Heart left ventricle (tissue), 16 donors: Measurements from ENCODE around the gene TNS1. TPM values are rescaled to one million over a fixed set of nuclear protein-coding genes. Genes with fewer than 3 reads are reported as not detected.
A peak's percentile ranks its signal among the peaks of the same experiment; 100 is the strongest.

ENCODE experiments used
- ATAC-seq, 4 donors: fragments of 200-7000 bp; cut with Tn5 transposase; one replicate each; pipeline ENCODE4 v1.9.1; 2020 to 2022; ENCODE audit warnings: moderate library complexity in 4 of 4, mild to moderate bottlenecking in 3 of 4, moderate number of reproducible peaks in 1 of 4
- DNase-seq, 5 donors: peaks; one replicate each; pipeline ENCODE4 v3.0.0-alpha.2; 2020
- H3K27ac ChIP-seq, 12 donors: fragments of 200-600 bp; sonication (generic) in 4 of 12; one replicate each; pipeline versions ENCODE4 v1.5.0 to v1.8.0; 2016 to 2022; ENCODE audit warnings: mild to moderate bottlenecking in 2 of 12
- H3K27me3 ChIP-seq, 9 donors: fragments of 200-600 bp; sonication (generic) in 2 of 9; one replicate each; pipeline versions ENCODE4 v1.5.1 to v1.8.0; 2016 to 2022; ENCODE audit warnings: mild to moderate bottlenecking in 3 of 9
- H3K36me3 ChIP-seq, 9 donors: fragments of 200-600 bp; sonication (generic) in 2 of 9; one replicate each; pipeline versions ENCODE4 v1.5.0 to v1.8.0; 2018 to 2022; ENCODE audit warnings: mild to moderate bottlenecking in 2 of 9
- H3K4me1 ChIP-seq, 12 donors: fragments of 200-600 bp; sonication (generic) in 4 of 12; one replicate each; pipeline versions ENCODE4 v1.5.0 to v1.8.0; 2016 to 2022; ENCODE audit warnings: mild to moderate bottlenecking in 3 of 12
- H3K4me3 ChIP-seq, 12 donors: fragments of 200-600 bp; sonication (generic) in 4 of 12; one replicate each; pipeline versions ENCODE4 v1.5.0 to v1.8.0; 2017 to 2022; ENCODE audit warnings: mild to moderate bottlenecking in 9 of 12, moderate library complexity in 4 of 12
- H3K9me3 ChIP-seq, 12 donors: fragments of 200-600 bp; sonication (generic) in 4 of 12; one replicate each; pipeline versions ENCODE4 v1.5.0 to v1.8.0; 2016 to 2022; ENCODE audit warnings: mild to moderate bottlenecking in 1 of 12
- CTCF ChIP-seq, 12 donors: fragments of 200-600 bp; sonication (generic) in 4 of 12; IDR thresholded peaks; one replicate each; pipeline versions ENCODE4 v1.5.0 to v1.8.0; 2018 to 2022; ENCODE audit warnings: antibody characterized with exemption in 12 of 12, mild to moderate bottlenecking in 5 of 12
- POLR2A ChIP-seq, 2 donors: fragments of 450-650 bp; IDR thresholded peaks; one replicate each; pipeline ENCODE4 v1.6.1; 2017; ENCODE audit warnings: antibody characterized with exemption in 2 of 2, mild to moderate bottlenecking in 2 of 2, moderate library complexity in 2 of 2
- WGBS, 4 donors: extraction: QIAGEN DNeasy Blood & Tissue Kit in 2 of 4; methylation state at CpG; one replicate each; pipeline versions ENCODE4 v1.1.5 to v1.1.7; 2013 to 2018; 5-methylcytosine and 5-hydroxymethylcytosine counted together
- intact Hi-C, 10 donors: fragments of 100-400 bp; cut with DNase I; formaldehyde crosslinking; loops; one replicate each; pipeline versions ENCODE4 v1.11.1 to v1.14.2; 2022
- polyA plus RNA-seq, 2 donors: library from polyadenylated mRNA; stranded (reverse); fragments of 200-250 nt; gene quantifications; one replicate each; pipeline ENCODE4 v1.2.3, GENCODE V29; 2013
- total RNA-seq, 9 donors: library from RNA; depleted of rRNA in 2 of 9; stranded (reverse); fragments of >200 nt in 2 of 9; fragmentation: NEBNext Ultra II Directional in 3 of 9; extraction: Animal tissue kit (Norgen Biotek cat#: 25700) in 3 of 9; gene quantifications; one replicate each; pipeline versions ENCODE4 v1.1.0 to v1.2.4, GENCODE V29; 2016 to 2023
- donor health status: ischemic (EF 13 %, LVEDD 7.1; RV severe dilation, severe dysfunction).
- donor health status: healthy with polysubstance abuse.
- donor health status: DM: no; HTN: yes; CAD: no.
- donor health status: DM: no; HTN: no; CAD: no.
- donor health status: ischemic (EF 25% LVEDD 6.9; RV normal size, moderate dysfunction).
- donor health status: ischemic (EF 25% LVEDD 5.7; RV mildly dilated, moderate dysfunction).
- donor health status: healthy.
- donor health status: DM: yes; HTN: yes; CAD: no.
- donor health status: ischemic (EF 35%, LVEDD 5.7; RV mildly dilated, moderate dysfunction).
- donor health status: nonischemic (EF 11% LVEDD 7.7; RV severe dilation, severe dysfunction).
- donor health status: DM: yes; HTN: yes; CAD: no.
- donor health status: PGD.
- donor health status: ischemic (EF 29% LVEDD 5.4; RV normal size, mild dysfunction).
- donor health status: nonischemic (EF 23%, LVEDD 6.1; RV moderate dilation, normal function).

The TNS1 gene
- total and polyA plus RNA-seq, 11 donors, result 243 to 899 (median 669) TPM

- peak; percentile 54 to 81 (median 59) for DNase-seq
Observed at GRCh38 chr2:218010140-218010983, 7.6 kb upstream of the TNS1 start.

GRCh38 chr2:218009765-218010139, 7.0 kb upstream of the TNS1 start:
- H3K4me1 ChIP-seq, result peaks cover 0 to 36% (median 20%) of the 10 kb centered on the region in 12 donors

More at GRCh38 chr2:218010140-218010983, 7.6 kb upstream of the TNS1 start:
- peak; percentile 50 to 81 (median 78) for ATAC-seq
- 2 to 23% (median 2%) methylated on average over 7 to 72 of the region's 72 CpGs for WGBS, 4 donors
- Histone ChIP-seq H3K9me3 (no peaks in the 10 kb centered on the region), H3K4me3 (peak overlapping the region; percentile 34 to 65 (median 55)), H3K27me3 (peaks cover 0 to 20% (median 0%) of the 10 kb centered on the region in 9 donors), H3K4me1 (peaks cover 0 to 34% (median 20%) of the 10 kb centered on the region in 12 donors), H3K27ac (peak overlapping the region in 4 of 12 donors; percentile 31 to 46 (median 38)), H3K36me3 (no peaks in the 10 kb centered on the region)
- peak; percentile 35 to 79 (median 58) for TF ChIP-seq CTCF (IDR thresholded peaks at IDR 0.05)
- no peak for TF ChIP-seq POLR2A (IDR thresholded peaks at IDR 0.05)
- intact Hi-C loops, result no loop called here

GRCh38 chr2:218009231-218009630, 6.4 kb upstream of the TNS1 start:
- no peak for DNase-seq
- 33 to 63% (median 43%) methylated on average over 8 of the region's 8 CpGs for WGBS, 4 donors
- no peak for TF ChIP-seq POLR2A (IDR thresholded peaks at IDR 0.05)
- no peak for TF ChIP-seq CTCF (IDR thresholded peaks at IDR 0.05)
- Histone ChIP-seq H3K36me3 (no peaks in the 10 kb centered on the region), H3K27ac (peak overlapping the region in 3 of 12 donors; percentile 37 to 60 (median 53)), H3K4me3 (peak overlapping the region in 9 of 12 donors; percentile 51 to 65 (median 58)), H3K9me3 (no peaks in the 10 kb centered on the region), H3K4me1 (peaks cover 0 to 41% (median 22%) of the 10 kb centered on the region in 12 donors), H3K27me3 (peaks cover 0 to 20% (median 0%) of the 10 kb centered on the region in 9 donors)
- intact Hi-C loops, result no loop called here
- no peak for ATAC-seq

More at GRCh38 chr2:218009765-218010139, 7.0 kb upstream of the TNS1 start:
- Histone ChIP-seq H3K9me3 (no peaks in the 10 kb centered on the region), H3K27me3 (peaks cover 0 to 20% (median 0%) of the 10 kb centered on the region in 9 donors), H3K4me3 (peak overlapping the region; percentile 34 to 65 (median 55)), H3K36me3 (no peaks in the 10 kb centered on the region), H3K27ac (peak overlapping the region in 4 of 12 donors; percentile 31 to 46 (median 38))
- intact Hi-C loops, result no loop called here
- no peak for ATAC-seq
- DNase-seq, result no peak
- WGBS, 4 donors, result 4 to 10% (median 5%) methylated on average over 12 to 20 of the region's 20 CpGs
- TF ChIP-seq CTCF (IDR thresholded peaks at IDR 0.05) (no peak), POLR2A (IDR thresholded peaks at IDR 0.05) (no peak)
